ENCODE measurements around the gene MYD88. TPM values are rescaled to one million over a fixed set of nuclear protein-coding genes. Genes with fewer than 3 reads are reported as not detected.
A peak's percentile ranks its signal among the peaks of the same experiment; 100 is the strongest.

The MYD88 gene
- total RNA-seq, 2 experiments from 2014 or later = 29.3 to 31.8 TPM

GRCh38 chr3:38141173-38141951, 2.9 kb downstream of the MYD88 start:
- no peak for ATAC-seq

GRCh38 chr3:38141952-38142273, 3.5 kb downstream of the MYD88 start:
- Mint-ChIP-seq H3K9me3 (peaks cover 11% of the 10 kb centered on the region), H3K27me3 (no peaks in the 10 kb centered on the region), H3K4me1 (ENCODE audit: low read depth) (peaks cover 30% of the 10 kb centered on the region), H3K4me3 (no peak overlapping the region), H3K36me3 (ENCODE audit: low read depth) (peaks cover 22% of the 10 kb centered on the region), H3K27ac (peak overlapping the region; percentile 28)
- intact Hi-C loops (cut with micrococcal nuclease) = no loop called here
- DNase-seq (no peak), ATAC-seq (no peak)
- CTCF ChIA-PET = interaction anchor here (2.7 kb wide), 1 partner anchor 22 kb away, joined by 18 read pairs; the partner anchor contains the start of gene OXSR1
- POLR2A ChIA-PET = interaction anchor here (0.7 to 2.4 kb wide), 3 partner anchors 22 to 64 kb away, joined by 3 to 17 read pairs (median 7); partner anchors contain the start of gene OXSR1
- no peak for TF ChIP-seq CTCF (IDR thresholded peaks at IDR 0.05)

More at GRCh38 chr3:38141173-38141951, 2.9 kb downstream of the MYD88 start:
- H3K4me3 Mint-ChIP-seq = no peak overlapping the region
- peaks cover 22% of the 10 kb centered on the region for H3K36me3 Mint-ChIP-seq (ENCODE audit: low read depth)
- no peak for DNase-seq
- no peak for TF ChIP-seq CTCF (IDR thresholded peaks at IDR 0.05)
- no peaks in the 10 kb centered on the region for H3K27me3 Mint-ChIP-seq
- POLR2A ChIA-PET = interaction anchor here (0.7 to 2.4 kb wide), 3 partner anchors 23 to 64 kb away, joined by 3 to 17 read pairs (median 7); partner anchors contain the start of gene OXSR1
- CTCF ChIA-PET = interaction anchor here (2.7 kb wide), 1 partner anchor 22 kb away, joined by 18 read pairs; the partner anchor contains the start of gene OXSR1
- intact Hi-C loops (cut with micrococcal nuclease) = no loop called here
- peaks cover 30% of the 10 kb centered on the region for H3K4me1 Mint-ChIP-seq (ENCODE audit: low read depth)
- H3K27ac Mint-ChIP-seq = no peak overlapping the region
- peaks cover 8% of the 10 kb centered on the region for H3K9me3 Mint-ChIP-seq

- ATAC-seq (no peak), DNase-seq (no peak)
- H3K27ac Mint-ChIP-seq = no peak overlapping the region
- ChIA-PET CTCF (interaction anchor here (1.6 to 2.7 kb wide), 2 partner anchors 10 to 21 kb away, joined by 5 to 18 read pairs; partner anchors contain the start of gene OXSR1), POLR2A (interaction anchor here (0.5 to 2.4 kb wide), 4 partner anchors 11 to 354 kb away, joined by 3 to 17 read pairs (median 6); partner anchors contain the start of gene OXSR1)
- no peak for TF ChIP-seq CTCF (IDR thresholded peaks at IDR 0.05)
- peaks cover 19% of the 10 kb centered on the region for H3K9me3 Mint-ChIP-seq
- H3K36me3 Mint-ChIP-seq (ENCODE audit: low read depth) = peaks cover 20% of the 10 kb centered on the region
- peaks cover 27% of the 10 kb centered on the region for H3K4me1 Mint-ChIP-seq (ENCODE audit: low read depth)
- intact Hi-C loops (cut with micrococcal nuclease) = no loop called here
- no peak overlapping the region for H3K4me3 Mint-ChIP-seq
- H3K27me3 Mint-ChIP-seq = no peaks in the 10 kb centered on the region
These were observed 4.5 kb downstream of the MYD88 start for GRCh38 chr3:38142959-38143358.

- peaks cover 26% of the 10 kb centered on the region for H3K4me1 Mint-ChIP-seq (ENCODE audit: low read depth)
- ChIA-PET CTCF (interaction anchor here (1.6 to 2.7 kb wide), 2 partner anchors 10 to 20 kb away, joined by 5 to 18 read pairs; partner anchors contain the start of gene OXSR1), POLR2A (interaction anchor here (0.5 to 2.4 kb wide), 4 partner anchors 10 to 353 kb away, joined by 3 to 17 read pairs (median 6); partner anchors contain the start of gene OXSR1)
- intact Hi-C loops (cut with micrococcal nuclease) = no loop called here
- no peak for TF ChIP-seq CTCF (IDR thresholded peaks at IDR 0.05)
- no peak overlapping the region for H3K4me3 Mint-ChIP-seq
- H3K36me3 Mint-ChIP-seq (ENCODE audit: low read depth) = peaks cover 20% of the 10 kb centered on the region
- no peak for DNase-seq
- peaks cover 19% of the 10 kb centered on the region for H3K9me3 Mint-ChIP-seq
- H3K27me3 Mint-ChIP-seq = no peaks in the 10 kb centered on the region
- H3K27ac Mint-ChIP-seq = no peak overlapping the region
- no peak for ATAC-seq
These were observed 5.0 kb downstream of the MYD88 start for GRCh38 chr3:38143511-38143910.

GRCh38 chr3:38146504-38146903, 8.0 kb downstream of the MYD88 start:
- ChIA-PET CTCF (no interaction called here), POLR2A (no interaction called here)
- Mint-ChIP-seq H3K27me3 (no peaks in the 10 kb centered on the region), H3K27ac (no peak overlapping the region), H3K4me3 (no peak overlapping the region), H3K36me3 (ENCODE audit: low read depth) (peaks cover 8% of the 10 kb centered on the region), H3K4me1 (ENCODE audit: low read depth) (peaks cover 20% of the 10 kb centered on the region), H3K9me3 (peaks cover 19% of the 10 kb centered on the region)
- ATAC-seq = no peak
- DNase-seq = no peak
- intact Hi-C loops (cut with micrococcal nuclease) = no loop called here
- TF ChIP-seq CTCF (IDR thresholded peaks at IDR 0.05) = no peak
